ENCODE results near the gene BBX. TPM values are rescaled to one million over a fixed set of nuclear protein-coding genes. Genes with fewer than 3 reads are reported as not detected.

BBX gene
- total RNA-seq, 1 experiment from 2014 or later = 45.0 TPM

DNA sequence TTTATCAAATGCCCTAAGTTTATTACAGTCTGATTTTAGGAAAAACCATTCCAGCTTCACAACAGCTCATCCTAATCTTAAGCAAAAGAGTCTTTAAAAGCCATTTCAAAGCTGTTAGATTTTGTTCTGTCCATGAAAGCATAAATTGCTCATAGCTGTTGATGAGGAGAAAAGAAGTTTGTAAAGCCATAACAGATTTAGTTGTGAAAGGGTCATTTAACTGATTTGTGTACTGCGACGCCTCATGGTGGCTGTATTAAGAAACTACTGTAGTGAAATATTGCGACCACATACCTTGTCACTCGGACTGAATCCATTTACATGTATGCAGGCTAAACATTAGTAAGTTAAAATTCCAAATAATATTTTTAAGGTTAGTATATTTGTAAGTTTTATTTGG lies 20.9 kb downstream of the BBX start (continued):
- TF ChIP-seq, protein P1, sequence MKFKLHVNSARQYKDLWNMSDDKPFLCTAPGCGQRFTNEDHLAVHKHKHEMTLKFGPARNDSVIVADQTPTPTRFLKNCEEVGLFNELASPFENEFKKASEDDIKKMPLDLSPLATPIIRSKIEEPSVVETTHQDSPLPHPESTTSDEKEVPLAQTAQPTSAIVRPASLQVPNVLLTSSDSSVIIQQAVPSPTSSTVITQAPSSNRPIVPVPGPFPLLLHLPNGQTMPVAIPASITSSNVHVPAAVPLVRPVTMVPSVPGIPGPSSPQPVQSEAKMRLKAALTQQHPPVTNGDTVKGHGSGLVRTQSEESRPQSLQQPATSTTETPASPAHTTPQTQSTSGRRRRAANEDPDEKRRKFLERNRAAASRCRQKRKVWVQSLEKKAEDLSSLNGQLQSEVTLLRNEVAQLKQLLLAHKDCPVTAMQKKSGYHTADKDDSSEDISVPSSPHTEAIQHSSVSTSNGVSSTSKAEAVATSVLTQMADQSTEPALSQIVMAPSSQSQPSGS (CRISPR knock-in tag; IDR thresholded peaks at IDR 0.05; ENCODE audit: borderline replicate concordance, low read depth) = no peak
- TF ChIP-seq, protein P2, sequence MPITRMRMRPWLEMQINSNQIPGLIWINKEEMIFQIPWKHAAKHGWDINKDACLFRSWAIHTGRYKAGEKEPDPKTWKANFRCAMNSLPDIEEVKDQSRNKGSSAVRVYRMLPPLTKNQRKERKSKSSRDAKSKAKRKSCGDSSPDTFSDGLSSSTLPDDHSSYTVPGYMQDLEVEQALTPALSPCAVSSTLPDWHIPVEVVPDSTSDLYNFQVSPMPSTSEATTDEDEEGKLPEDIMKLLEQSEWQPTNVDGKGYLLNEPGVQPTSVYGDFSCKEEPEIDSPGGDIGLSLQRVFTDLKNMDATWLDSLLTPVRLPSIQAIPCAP (CRISPR knock-in tag; IDR thresholded peaks at IDR 0.05) = no peak
- TF ChIP-seq TEAD4 (CRISPR knock-in tag; IDR thresholded peaks at IDR 0.05) = no peak
- TF ChIP-seq, protein P3, sequence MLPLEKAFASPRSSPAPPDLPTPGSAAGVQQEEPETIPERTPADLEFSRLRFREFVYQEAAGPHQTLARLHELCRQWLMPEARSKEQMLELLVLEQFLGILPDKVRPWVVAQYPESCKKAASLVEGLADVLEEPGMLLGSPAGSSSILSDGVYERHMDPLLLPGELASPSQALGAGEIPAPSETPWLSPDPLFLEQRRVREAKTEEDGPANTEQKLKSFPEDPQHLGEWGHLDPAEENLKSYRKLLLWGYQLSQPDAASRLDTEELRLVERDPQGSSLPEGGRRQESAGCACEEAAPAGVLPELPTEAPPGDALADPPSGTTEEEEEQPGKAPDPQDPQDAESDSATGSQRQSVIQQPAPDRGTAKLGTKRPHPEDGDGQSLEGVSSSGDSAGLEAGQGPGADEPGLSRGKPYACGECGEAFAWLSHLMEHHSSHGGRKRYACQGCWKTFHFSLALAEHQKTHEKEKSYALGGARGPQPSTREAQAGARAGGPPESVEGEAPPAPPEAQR (CRISPR knock-in tag; IDR thresholded peaks at IDR 0.05) = no peak
- TF ChIP-seq, protein P4, sequence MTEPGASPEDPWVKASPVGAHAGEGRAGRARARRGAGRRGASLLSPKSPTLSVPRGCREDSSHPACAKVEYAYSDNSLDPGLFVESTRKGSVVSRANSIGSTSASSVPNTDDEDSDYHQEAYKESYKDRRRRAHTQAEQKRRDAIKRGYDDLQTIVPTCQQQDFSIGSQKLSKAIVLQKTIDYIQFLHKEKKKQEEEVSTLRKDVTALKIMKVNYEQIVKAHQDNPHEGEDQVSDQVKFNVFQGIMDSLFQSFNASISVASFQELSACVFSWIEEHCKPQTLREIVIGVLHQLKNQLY (CRISPR knock-in tag; IDR thresholded peaks at IDR 0.05) = no peak
- TF ChIP-seq, protein P5, sequence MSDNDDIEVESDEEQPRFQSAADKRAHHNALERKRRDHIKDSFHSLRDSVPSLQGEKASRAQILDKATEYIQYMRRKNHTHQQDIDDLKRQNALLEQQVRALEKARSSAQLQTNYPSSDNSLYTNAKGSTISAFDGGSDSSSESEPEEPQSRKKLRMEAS (CRISPR knock-in tag; IDR thresholded peaks at IDR 0.05) = no peak

DNA sequence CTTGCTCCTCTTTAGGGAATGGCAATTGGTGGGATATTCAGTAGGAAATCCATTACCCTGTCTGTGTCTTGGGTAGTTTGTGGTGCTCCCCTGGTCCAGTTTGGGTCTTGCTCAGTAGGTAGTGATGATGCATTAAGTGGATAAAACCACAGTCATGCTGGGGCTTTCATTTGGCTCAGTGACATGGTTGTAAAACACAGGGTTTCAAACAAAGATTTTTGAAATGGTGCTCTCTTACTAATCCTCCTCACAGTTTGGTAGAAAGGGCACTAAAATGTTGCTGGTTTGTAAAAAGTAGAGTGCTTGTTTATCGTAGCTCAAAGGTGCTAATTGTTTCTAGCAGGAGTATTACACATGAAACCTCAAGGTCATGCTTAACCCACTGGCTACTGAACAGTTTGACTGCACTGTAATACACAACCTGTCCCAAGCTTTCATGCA lies 22.9 kb downstream of the BBX start:
- POLR2A ChIA-PET = no interaction called here
- peaks cover 25% of the 10 kb centered on the region for H3K4me1 Mint-ChIP-seq

DNA sequence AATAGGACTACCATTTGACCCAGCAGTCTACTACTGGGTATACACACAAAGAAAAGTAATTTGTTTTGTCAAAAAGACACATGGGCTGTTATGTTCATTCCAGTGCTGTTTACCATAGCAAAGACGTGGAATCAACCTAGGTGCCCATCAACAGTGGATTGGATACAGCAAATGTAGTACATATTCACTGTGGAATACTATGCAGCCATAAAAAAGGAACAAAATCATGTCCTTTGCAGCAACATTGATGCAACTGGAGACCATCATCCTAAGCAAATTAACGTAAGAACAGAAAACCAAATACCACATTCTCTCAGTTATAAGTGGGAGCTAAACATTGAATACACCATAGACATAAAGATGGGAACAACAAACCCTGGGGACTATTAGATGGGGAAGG lies 25.8 kb downstream of the BBX start:
- Mint-ChIP-seq H3K4me3 (no peak overlapping the region), H3K4me1 (peaks cover 9% of the 10 kb centered on the region), H3K27ac (no peak overlapping the region), H3K9me3 (peaks cover 8% of the 10 kb centered on the region), H3K27me3 (ENCODE audit: low read depth) (no peaks in the 10 kb centered on the region), H3K36me3 (peaks cover 13% of the 10 kb centered on the region)
- POLR2A ChIA-PET = no interaction called here
- ATAC-seq (no peak), DNase-seq (ENCODE audit: low spot score) (no peak)
- CTCF ChIA-PET = no interaction called here
- TF ChIP-seq, protein P6, sequence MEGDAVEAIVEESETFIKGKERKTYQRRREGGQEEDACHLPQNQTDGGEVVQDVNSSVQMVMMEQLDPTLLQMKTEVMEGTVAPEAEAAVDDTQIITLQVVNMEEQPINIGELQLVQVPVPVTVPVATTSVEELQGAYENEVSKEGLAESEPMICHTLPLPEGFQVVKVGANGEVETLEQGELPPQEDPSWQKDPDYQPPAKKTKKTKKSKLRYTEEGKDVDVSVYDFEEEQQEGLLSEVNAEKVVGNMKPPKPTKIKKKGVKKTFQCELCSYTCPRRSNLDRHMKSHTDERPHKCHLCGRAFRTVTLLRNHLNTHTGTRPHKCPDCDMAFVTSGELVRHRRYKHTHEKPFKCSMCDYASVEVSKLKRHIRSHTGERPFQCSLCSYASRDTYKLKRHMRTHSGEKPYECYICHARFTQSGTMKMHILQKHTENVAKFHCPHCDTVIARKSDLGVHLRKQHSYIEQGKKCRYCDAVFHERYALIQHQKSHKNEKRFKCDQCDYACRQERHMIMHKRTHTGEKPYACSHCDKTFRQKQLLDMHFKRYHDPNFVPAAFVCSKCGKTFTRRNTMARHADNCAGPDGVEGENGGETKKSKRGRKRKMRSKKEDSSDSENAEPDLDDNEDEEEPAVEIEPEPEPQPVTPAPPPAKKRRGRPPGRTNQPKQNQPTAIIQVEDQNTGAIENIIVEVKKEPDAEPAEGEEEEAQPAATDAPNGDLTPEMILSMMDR (IDR thresholded peaks at IDR 0.05) = no peak
- TF ChIP-seq, protein P7, sequence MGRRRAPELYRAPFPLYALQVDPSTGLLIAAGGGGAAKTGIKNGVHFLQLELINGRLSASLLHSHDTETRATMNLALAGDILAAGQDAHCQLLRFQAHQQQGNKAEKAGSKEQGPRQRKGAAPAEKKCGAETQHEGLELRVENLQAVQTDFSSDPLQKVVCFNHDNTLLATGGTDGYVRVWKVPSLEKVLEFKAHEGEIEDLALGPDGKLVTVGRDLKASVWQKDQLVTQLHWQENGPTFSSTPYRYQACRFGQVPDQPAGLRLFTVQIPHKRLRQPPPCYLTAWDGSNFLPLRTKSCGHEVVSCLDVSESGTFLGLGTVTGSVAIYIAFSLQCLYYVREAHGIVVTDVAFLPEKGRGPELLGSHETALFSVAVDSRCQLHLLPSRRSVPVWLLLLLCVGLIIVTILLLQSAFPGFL (CRISPR knock-in tag; IDR thresholded peaks at IDR 0.05; ENCODE audit: borderline replicate concordance) = no peak
- TF ChIP-seq TEAD4 (CRISPR knock-in tag; IDR thresholded peaks at IDR 0.05) (no peak), MYBL2 (CRISPR knock-in tag; IDR thresholded peaks at IDR 0.05) (no peak), NFE2L1 (CRISPR knock-in tag; IDR thresholded peaks at IDR 0.05) (no peak), ETV6 (CRISPR knock-in tag; IDR thresholded peaks at IDR 0.05) (no peak), ZNF138 (CRISPR knock-in tag; conservative IDR thresholded peaks at IDR 0.05) (no peak), CREB1 (CRISPR knock-in tag; IDR thresholded peaks at IDR 0.05) (no peak)
- TF ChIP-seq, protein P8, sequence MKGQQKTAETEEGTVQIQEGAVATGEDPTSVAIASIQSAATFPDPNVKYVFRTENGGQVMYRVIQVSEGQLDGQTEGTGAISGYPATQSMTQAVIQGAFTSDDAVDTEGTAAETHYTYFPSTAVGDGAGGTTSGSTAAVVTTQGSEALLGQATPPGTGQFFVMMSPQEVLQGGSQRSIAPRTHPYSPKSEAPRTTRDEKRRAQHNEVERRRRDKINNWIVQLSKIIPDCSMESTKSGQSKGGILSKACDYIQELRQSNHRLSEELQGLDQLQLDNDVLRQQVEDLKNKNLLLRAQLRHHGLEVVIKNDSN (CRISPR knock-in tag; IDR thresholded peaks at IDR 0.05) = no peak
- TF ChIP-seq, protein P9, sequence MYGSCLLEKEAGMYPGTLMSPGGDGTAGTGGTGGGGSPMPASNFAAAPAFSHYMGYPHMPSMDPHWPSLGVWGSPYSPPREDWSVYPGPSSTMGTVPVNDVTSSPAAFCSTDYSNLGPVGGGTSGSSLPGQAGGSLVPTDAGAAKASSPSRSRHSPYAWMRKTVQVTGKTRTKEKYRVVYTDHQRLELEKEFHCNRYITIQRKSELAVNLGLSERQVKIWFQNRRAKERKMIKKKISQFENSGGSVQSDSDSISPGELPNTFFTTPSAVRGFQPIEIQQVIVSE (CRISPR knock-in tag; IDR thresholded peaks at IDR 0.05; ENCODE audit: borderline replicate concordance) = no peak
- TF ChIP-seq, protein P10, sequence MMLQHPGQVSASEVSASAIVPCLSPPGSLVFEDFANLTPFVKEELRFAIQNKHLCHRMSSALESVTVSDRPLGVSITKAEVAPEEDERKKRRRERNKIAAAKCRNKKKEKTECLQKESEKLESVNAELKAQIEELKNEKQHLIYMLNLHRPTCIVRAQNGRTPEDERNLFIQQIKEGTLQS (CRISPR knock-in tag; conservative IDR thresholded peaks at IDR 0.05) = no peak

More for the DNA sequence above, 22.9 kb downstream of the BBX start:
- Mint-ChIP-seq H3K9me3 (peaks cover 8% of the 10 kb centered on the region), H3K27me3 (ENCODE audit: low read depth) (no peaks in the 10 kb centered on the region), H3K4me3 (no peak overlapping the region), H3K36me3 (peaks cover 13% of the 10 kb centered on the region), H3K27ac (no peak overlapping the region)
- TF ChIP-seq NR1H2 (CRISPR knock-in tag; IDR thresholded peaks at IDR 0.05) (no peak), ETV6 (CRISPR knock-in tag; IDR thresholded peaks at IDR 0.05) (no peak), ESRRA (CRISPR knock-in tag; IDR thresholded peaks at IDR 0.05; ENCODE audit: borderline replicate concordance) (no peak), MXD4 (CRISPR knock-in tag; IDR thresholded peaks at IDR 0.05; ENCODE audit: borderline replicate concordance) (no peak), MYBL2 (CRISPR knock-in tag; IDR thresholded peaks at IDR 0.05) (no peak), FOXP1 (CRISPR knock-in tag; IDR thresholded peaks at IDR 0.05; ENCODE audit: borderline replicate concordance) (no peak)
- TF ChIP-seq, protein P1 (CRISPR knock-in tag; IDR thresholded peaks at IDR 0.05; ENCODE audit: borderline replicate concordance, low read depth) = no peak
- TF ChIP-seq, protein P11, sequence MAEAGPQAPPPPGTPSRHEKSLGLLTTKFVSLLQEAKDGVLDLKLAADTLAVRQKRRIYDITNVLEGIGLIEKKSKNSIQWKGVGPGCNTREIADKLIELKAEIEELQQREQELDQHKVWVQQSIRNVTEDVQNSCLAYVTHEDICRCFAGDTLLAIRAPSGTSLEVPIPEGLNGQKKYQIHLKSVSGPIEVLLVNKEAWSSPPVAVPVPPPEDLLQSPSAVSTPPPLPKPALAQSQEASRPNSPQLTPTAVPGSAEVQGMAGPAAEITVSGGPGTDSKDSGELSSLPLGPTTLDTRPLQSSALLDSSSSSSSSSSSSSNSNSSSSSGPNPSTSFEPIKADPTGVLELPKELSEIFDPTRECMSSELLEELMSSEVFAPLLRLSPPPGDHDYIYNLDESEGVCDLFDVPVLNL (CRISPR knock-in tag; IDR thresholded peaks at IDR 0.05; ENCODE audit: borderline replicate concordance, low read depth) = no peak
- no peak for ATAC-seq
- CTCF ChIA-PET = interaction anchor here (0.8 kb wide), 1 partner anchor 116 kb away, joined by 3 read pairs; no protein-coding TSS in a partner anchor
- DNase-seq (ENCODE audit: low spot score) = no peak

All from WTC11 (cell line).